Kidney (tissue), 14 donors: ENCODE results near the gene SEMA4C. TPM values are rescaled to one million over a fixed set of nuclear protein-coding genes. Genes with fewer than 3 reads are reported as not detected.
A peak's percentile ranks its signal among the peaks of the same experiment; 100 is the strongest.

Experiments
- DNase-seq, 5 donors: peaks; one replicate each; pipeline ENCODE4 v3.0.0-alpha.2; 2013 to 2020
- FAIRE-seq: peaks from 2 replicates; lab custom pipeline; 2012; peaks lifted over from hg19 to GRCh38; lab: Jason Lieb, UNC
- H3K27ac ChIP-seq, 2 donors: one replicate each; pipeline ENCODE4 v1.7.0; 2013; ENCODE audit warnings: low read depth in 2 of 2, low read length in 2 of 2, inconsistent platforms in 1 of 2
- H3K27me3 ChIP-seq: one replicate; pipeline ENCODE4 v1.7.1; 2013; ENCODE audit warnings: low read length, inconsistent platforms; ENCODE audit not compliant: control insufficient read depth, insufficient read depth
- H3K36me3 ChIP-seq, 3 donors: one replicate each; pipeline versions ENCODE4 v1.7.0 to v1.7.1; 2013; ENCODE audit warnings: low read length in 3 of 3, control low read depth in 1 of 3, inconsistent platforms in 1 of 3; ENCODE audit not compliant: insufficient read depth in 3 of 3, control insufficient read depth in 2 of 3
- H3K4me1 ChIP-seq, 3 donors: one replicate each; pipeline versions ENCODE4 v1.7.0 to v1.7.1; 2013; ENCODE audit warnings: low read length in 3 of 3, inconsistent platforms in 1 of 3, low read depth in 1 of 3; ENCODE audit not compliant: control insufficient read depth in 2 of 3, insufficient read depth in 2 of 3
- H3K4me3 ChIP-seq, 3 donors: one replicate each; pipeline versions ENCODE4 v1.7.0 to v1.8.1; 2013; ENCODE audit warnings: low read length in 3 of 3, control low read depth in 1 of 3, inconsistent platforms in 1 of 3
- H3K9ac ChIP-seq, 3 donors: one replicate each; pipeline versions ENCODE4 v1.7.0 to v1.7.1; 2013; ENCODE audit warnings: low read length in 3 of 3, control low read depth in 1 of 3, inconsistent platforms in 1 of 3
- H3K9me3 ChIP-seq, 3 donors: one replicate each; pipeline versions ENCODE4 v1.7.0 to v1.7.1; 2013; ENCODE audit warnings: low read length in 3 of 3, control low read depth in 1 of 3, inconsistent platforms in 1 of 3; ENCODE audit not compliant: control insufficient read depth in 2 of 3, insufficient read depth in 1 of 3
- intact Hi-C: fragments of 100-400 bp; cut with DNase I; formaldehyde crosslinking; loops from one replicate; pipeline ENCODE4 v1.11.1; 2022
- polyA plus RNA-seq: library from polyadenylated mRNA; stranded (reverse); fragments of 350-450 nt; fragmentation: Illumina TruSeq; extraction: RNeasy Lipid Tissue Mini Kit (QIAGEN cat#74804); gene quantifications from one replicate; pipeline ENCODE4 v1.2.3, GENCODE V29; 2014; ENCODE audit warnings: low read depth, low replicate concordance; ENCODE audit not compliant: insufficient read depth
- total RNA-seq: library from RNA; stranded (reverse); fragmentation: NEBNext Ultra II Directional; extraction: Animal tissue kit (Norgen Biotek cat#: 25700); gene quantifications from one replicate; pipeline ENCODE4 v1.2.1, GENCODE V29; 2021
- TF ChIP-seq, protein P1 (sequence below): IDR thresholded peaks from 3 replicates; pipeline ENCODE4 v1.5.1; 2012; ENCODE audit warnings: mild to moderate bottlenecking, moderate library complexity, borderline replicate concordance; ENCODE audit not compliant: insufficient read depth; ENCODE audit errors: extremely low read depth
- donor health status: control.
- donor health status: control.
- donor health status: control.
- donor health status: control.
- donor health status: control.
- donor health status: DM: yes; HTN: yes; CAD: no.
- donor health status: Normal renal cell carcinoma (clear cell type).

The SEMA4C gene
- total and polyA plus RNA-seq, 2 donors from 2014 or later = 11.1 to 44.6 TPM

DNA sequence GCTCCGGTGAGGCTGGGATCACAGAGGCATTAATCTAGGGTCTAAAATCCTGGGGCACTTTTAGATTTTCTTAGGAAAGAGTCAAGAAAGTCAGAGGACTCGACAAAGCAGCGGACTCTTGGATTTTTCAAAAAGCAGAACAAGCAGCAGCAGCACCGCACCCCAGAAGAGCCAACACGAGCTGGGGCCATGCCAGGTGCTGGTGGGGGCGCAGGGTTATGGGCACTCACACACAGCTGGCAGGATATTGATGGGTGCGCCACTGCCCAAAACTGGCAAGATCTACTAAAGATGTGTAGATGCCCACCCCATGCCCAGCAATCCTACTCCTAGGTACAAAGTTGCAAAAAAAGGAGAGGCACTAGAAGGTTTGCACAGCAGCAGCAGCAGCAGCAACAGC, 33.9 kb upstream of the SEMA4C start:
- Histone ChIP-seq H3K9ac (no peak overlapping the region), H3K36me3 (no peaks in the 10 kb centered on the region), H3K4me1 (peaks cover 0 to 20% (median 4%) of the 10 kb centered on the region in 3 donors), H3K4me3 (no peak overlapping the region), H3K27ac (no peak overlapping the region), H3K9me3 (no peaks in the 10 kb centered on the region), H3K27me3 (no peaks in the 10 kb centered on the region)
- DNase-seq = no peak
- intact Hi-C loops = no loop called here
- TF ChIP-seq, protein P1, sequence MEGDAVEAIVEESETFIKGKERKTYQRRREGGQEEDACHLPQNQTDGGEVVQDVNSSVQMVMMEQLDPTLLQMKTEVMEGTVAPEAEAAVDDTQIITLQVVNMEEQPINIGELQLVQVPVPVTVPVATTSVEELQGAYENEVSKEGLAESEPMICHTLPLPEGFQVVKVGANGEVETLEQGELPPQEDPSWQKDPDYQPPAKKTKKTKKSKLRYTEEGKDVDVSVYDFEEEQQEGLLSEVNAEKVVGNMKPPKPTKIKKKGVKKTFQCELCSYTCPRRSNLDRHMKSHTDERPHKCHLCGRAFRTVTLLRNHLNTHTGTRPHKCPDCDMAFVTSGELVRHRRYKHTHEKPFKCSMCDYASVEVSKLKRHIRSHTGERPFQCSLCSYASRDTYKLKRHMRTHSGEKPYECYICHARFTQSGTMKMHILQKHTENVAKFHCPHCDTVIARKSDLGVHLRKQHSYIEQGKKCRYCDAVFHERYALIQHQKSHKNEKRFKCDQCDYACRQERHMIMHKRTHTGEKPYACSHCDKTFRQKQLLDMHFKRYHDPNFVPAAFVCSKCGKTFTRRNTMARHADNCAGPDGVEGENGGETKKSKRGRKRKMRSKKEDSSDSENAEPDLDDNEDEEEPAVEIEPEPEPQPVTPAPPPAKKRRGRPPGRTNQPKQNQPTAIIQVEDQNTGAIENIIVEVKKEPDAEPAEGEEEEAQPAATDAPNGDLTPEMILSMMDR = no peak
- no peak for FAIRE-seq

DNA sequence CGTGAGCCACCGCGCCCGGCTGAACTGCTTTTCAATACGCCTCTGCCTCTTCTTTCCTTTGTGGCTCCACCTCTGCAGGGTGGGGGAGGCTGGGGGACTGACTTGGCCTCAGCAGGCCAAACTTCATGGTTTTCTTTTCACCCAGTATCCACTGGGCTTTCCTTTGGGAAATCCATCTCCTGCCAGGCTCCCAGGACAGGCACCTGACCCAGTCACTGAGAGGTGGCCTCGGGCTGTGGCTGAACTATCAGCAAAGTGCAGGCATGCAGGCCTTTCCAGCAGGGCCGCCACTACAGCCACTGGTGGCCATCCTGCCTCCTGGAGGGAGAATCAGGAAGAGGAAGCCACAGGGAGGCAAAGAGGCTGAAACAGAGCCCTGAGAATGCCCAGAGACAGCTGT, 33.4 kb upstream of the SEMA4C start:
- DNase-seq = no peak
- Histone ChIP-seq H3K9me3 (no peaks in the 10 kb centered on the region), H3K4me1 (peaks cover 0 to 20% (median 4%) of the 10 kb centered on the region in 3 donors), H3K27me3 (no peaks in the 10 kb centered on the region), H3K36me3 (no peaks in the 10 kb centered on the region), H3K4me3 (no peak overlapping the region), H3K27ac (no peak overlapping the region), H3K9ac (no peak overlapping the region)
- TF ChIP-seq, protein P1 = no peak
- FAIRE-seq = no peak
- intact Hi-C loops = no loop called here

DNA sequence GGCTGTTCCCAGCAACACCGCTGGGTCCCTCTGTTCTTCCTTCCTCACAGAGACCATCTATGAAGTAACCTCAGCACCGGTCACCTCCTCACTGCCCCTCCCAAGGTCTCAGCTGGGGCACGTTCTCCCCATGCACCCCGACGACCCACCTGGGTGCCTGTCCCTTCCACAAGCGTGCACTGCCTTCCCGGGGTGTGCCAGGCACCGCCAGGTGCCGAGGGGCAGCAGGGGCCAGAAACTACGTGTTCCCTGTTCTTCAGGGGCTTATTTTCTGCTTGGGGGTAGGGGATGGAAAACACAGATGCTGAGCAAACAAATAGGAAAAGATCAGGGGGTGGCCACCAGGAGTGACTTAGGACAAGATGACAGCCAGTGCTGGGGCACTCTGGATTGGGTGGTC, 30.4 kb upstream of the SEMA4C start:
- H3K4me3 ChIP-seq = no peak overlapping the region
- intact Hi-C loops = no loop called here
- no peak overlapping the region for H3K27ac ChIP-seq
- H3K4me1 ChIP-seq = peaks cover 0 to 2% (median 0%) of the 10 kb centered on the region in 3 donors
- no peaks in the 10 kb centered on the region for H3K36me3 ChIP-seq
- H3K9ac ChIP-seq = no peak overlapping the region
- FAIRE-seq (no peak), DNase-seq (no peak)
- no peaks in the 10 kb centered on the region for H3K9me3 ChIP-seq
- TF ChIP-seq, protein P1 = no peak
- H3K27me3 ChIP-seq = no peaks in the 10 kb centered on the region

DNA sequence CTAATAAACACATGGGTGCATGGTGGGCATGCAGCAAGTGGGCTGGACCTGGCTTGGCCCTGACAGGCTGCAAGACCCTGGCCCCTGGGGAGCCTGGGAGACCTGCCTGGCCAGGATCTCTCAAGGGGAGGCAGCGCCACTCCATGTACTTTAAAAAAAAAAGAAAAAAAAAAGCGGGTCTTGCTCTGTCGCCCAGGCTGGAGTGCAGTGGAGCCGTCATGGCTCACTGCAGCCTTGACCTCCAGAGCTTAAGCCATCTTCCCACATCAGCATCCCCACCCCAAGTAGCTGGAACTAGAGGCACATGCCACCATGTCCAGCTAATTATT, 29.5 kb upstream of the SEMA4C start:
- no peaks in the 10 kb centered on the region for H3K36me3 ChIP-seq
- H3K4me3 ChIP-seq = no peak overlapping the region
- FAIRE-seq (no peak), DNase-seq (peak in 3 of 5 donors; percentile 57 to 72 (median 65))
- H3K27ac ChIP-seq = no peak overlapping the region
- TF ChIP-seq, protein P1 = no peak
- intact Hi-C loops = no loop called here
- H3K9me3 ChIP-seq = no peaks in the 10 kb centered on the region
- H3K9ac ChIP-seq = no peak overlapping the region
- no peaks in the 10 kb centered on the region for H3K27me3 ChIP-seq
- H3K4me1 ChIP-seq = peaks cover 0 to 2% (median 0%) of the 10 kb centered on the region in 3 donors
